Skeletal muscle cell (primary cell): Measurements from ENCODE around the gene VIT.

ENCODE experiments used
- DNase-seq: peaks from one replicate; pipeline ENCODE4 v3.0.0-alpha.2; 2010; ENCODE audit warnings: low read depth
- H3K4me3 ChIP-seq: 2 replicates; pipeline ENCODE4 v1.5.1; 2011; ENCODE audit warnings: low read depth, mild to moderate bottlenecking, control low read depth, low read length, moderate library complexity

Gene VIT

DNA sequence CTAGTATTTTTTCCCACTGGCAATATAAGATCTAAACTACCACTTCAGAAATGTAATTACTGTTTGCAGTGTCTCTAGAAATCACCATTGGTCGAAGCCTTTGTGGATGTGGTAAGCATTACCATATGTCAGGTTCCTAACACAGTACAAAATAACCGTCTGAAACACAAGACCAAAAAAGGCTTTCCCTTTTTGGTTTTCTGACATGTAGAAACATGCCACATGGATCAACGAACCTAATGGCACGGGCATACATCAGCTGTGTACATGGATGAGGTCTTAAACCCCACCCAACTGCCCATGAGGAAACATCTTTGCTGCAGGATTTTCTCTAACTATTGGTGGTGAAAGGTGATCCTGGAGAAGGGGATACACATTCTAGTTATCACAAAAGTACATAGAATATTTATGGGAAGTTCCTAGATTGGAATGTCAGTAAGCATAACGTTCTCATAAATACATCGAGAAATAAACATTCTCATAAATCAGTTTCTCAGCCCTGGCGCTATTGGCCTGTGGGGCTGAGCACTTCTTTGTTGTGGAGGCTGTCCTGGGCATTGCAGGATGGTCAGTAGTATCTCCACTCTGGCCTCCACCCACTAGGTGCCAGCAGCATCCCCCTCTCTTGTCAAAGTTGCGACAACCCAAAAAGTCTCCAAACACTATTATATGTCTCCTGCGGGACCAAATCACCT, 9.0 kb downstream of the VIT start:
- DNase-seq = no peak
- no peak overlapping the region for H3K4me3 ChIP-seq

DNA sequence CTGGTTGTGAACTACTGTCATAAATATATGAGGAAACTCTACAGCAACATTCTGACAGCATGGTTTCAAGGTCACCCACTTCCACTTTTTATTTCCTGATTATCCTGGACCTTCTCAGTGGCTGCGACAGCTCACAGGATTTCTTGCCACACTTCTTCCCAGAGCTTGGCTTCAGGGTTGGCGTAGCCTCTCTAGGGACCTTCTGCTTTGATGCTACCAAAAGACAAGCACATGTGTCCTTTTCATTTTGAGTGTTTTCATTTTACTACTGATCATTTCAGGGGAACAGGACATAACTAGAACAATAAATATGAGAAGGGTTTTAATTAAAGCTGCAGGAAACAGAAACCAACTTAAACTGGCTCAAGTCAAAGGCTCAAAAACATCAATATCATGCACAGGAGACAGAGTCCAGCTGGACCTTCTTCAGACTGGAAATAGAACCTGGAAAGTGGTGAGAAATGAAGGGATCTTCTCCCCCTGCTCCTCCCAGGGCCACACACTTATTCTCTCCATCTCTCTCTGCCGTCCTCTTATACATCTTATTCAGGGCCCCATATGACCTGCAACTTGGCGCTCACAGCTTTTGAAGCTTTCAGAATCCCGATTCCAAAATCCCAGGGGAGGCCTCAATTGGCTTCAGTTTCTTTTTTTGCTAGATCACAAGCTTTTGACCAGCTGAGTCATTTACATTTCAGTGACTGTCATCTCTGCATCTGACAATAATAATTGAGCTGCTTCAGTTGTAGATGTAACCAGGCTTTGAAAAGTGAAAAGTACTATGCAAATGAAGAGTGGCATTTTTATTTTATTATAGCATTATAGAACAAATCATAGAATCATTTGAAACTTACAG, 9.7 kb downstream of the VIT start:
- no peak for DNase-seq
- no peak overlapping the region for H3K4me3 ChIP-seq

DNA sequence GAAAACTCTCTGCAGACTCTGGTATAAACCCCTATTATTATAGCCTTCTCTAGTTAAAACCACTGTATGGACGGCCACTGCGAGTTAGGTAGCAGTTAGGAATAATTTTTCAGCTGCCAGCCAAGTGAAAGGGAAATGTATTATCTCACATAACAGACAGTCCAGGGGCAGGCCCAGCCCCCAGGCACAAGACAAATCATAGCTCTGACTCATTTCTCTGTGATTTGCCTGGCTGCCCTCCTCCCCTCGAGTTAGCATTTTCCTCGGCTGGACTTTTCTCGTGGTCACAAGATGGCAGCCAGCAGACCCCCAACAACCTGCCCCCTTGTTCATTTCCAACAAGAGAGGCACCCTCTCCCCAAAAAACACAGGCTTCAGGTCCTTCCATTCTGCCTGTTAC, 10.5 kb downstream of the VIT start:
- no peak for DNase-seq
- H3K4me3 ChIP-seq = no peak overlapping the region

DNA sequence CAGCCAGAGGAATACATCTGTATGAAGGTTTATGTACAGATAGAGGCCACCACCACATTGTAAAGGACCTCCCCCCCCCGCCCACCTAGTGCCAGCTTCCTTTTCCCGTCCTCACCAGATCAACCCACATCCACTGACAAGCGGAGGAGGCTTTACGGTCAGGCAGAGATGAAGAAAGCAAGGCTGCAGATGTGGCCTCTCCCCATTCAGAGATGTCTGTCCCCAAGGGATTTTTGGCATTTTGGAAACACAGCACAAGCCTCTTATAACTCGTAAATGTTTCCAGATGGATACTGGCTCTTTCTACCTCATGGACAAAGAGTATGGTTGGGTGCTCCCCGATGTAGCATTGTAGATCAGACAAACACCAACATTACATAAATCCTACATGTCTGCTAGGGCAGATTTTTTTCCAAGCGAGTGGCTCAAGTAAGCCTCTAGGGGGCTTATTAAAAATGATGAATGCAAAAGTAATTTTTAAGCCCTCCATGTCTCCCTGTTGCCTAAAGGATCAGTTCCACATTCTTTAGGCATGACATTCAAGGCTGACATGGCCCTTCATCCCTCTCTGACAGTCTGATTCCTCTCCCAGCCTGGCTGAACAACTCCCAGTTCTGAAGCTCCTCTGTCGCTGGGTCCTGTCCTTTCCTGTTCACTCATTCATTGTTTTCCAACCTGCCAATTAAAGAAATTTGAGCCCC, 11.7 kb downstream of the VIT start:
- peak; percentile 61 for DNase-seq
- H3K4me3 ChIP-seq = no peak overlapping the region

DNA sequence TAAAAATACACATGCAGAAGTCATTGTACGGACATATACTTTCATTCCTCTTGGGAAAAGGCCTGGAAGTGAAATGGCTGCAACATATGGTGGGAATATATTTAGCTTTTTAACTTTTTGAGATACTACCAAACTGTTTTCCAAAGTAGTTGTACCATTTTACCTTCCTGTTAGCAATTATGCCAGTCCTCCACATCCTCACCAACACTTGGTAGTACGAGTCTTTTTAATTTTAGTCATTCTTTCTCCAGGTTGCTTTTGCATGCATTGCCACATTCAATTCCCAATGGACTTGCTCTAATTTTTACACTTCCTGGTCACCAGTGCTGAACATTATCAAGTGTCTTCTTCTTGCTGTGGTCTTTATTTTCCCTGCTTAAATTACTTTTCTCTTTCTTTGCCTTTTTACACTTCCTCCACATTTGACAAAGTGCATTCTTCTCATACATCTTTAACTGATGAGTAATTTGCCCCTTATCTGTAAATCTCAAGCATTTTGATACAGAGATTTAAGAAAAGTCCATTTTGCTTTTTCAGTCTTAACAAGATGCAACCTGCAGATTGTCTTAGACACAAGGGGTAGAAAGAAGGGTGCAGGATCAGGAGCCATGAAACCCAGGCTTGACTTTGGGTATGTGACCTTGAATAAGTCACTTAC, 14.5 kb downstream of the VIT start:
- H3K4me3 ChIP-seq = no peak overlapping the region
- DNase-seq = no peak

DNA sequence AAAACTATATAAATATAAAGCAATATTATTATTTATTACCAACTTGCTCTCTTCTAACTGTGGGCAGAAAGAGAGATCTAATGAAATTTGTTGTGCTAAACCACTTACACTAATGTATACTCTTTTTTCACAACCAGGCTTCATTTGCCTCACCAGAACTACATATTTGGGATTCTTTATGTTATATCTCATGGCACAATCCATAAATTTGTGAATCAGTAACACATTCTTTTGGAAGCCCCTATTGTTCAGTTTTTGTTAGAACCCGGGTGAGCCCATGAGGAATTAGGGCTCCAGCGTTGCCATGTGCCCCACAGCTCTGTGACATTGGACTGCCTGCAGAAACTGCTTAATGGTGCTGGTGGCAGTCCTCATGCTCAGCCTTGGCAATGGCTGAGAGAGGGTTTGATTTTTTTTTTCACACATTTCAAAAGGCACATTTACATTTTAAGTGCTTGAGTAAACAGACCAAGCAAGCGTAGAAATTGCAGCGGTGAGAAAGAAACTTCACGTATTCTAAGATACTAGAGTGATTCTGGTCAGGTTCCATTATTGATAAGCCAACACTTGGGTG, 15.3 kb downstream of the VIT start:
- DNase-seq = no peak

DNA sequence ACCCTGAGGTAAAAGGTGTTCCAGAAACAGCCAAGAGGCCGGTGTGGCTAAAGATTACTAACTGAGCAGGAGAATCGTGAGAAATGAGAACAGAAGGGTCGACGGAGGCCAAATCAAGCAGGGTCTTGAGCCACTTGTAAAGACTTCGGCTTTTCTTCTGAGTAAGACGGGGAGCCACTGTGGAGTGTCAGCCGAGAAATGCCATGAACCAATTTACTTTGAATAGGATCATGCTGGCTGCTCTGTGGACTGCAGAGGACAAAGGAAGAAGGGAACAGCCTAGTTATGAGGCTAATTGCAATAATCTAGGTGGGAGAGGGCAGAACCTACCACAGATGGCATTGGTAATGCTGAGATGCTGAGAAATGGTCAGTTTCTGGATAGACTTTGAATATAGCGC, 16.8 kb downstream of the VIT start:
- H3K4me3 ChIP-seq = no peak overlapping the region
- DNase-seq = no peak

More for the DNA sequence above, 15.3 kb downstream of the VIT start:
- H3K4me3 ChIP-seq = no peak overlapping the region

DNA sequence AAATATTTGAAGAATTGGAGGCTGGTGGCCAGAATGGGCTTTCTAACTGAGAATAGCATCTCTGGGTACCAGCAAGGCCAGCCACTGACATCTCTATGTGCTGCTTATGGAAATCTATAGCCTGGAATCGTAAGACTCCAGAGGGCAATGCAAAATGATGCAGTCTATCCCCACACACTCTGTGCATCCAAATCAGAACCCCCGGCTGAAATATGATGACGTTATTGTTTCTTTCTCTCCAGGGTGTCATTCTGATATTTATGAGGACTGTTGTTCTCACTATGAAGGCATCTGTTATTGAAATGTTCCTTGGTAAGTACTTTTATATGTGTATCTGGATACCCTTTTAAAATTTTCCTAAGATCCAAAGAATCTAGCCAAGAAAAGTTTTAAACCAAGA, 19.6 kb downstream of the VIT start:
- no peak overlapping the region for H3K4me3 ChIP-seq
- DNase-seq = no peak

DNA sequence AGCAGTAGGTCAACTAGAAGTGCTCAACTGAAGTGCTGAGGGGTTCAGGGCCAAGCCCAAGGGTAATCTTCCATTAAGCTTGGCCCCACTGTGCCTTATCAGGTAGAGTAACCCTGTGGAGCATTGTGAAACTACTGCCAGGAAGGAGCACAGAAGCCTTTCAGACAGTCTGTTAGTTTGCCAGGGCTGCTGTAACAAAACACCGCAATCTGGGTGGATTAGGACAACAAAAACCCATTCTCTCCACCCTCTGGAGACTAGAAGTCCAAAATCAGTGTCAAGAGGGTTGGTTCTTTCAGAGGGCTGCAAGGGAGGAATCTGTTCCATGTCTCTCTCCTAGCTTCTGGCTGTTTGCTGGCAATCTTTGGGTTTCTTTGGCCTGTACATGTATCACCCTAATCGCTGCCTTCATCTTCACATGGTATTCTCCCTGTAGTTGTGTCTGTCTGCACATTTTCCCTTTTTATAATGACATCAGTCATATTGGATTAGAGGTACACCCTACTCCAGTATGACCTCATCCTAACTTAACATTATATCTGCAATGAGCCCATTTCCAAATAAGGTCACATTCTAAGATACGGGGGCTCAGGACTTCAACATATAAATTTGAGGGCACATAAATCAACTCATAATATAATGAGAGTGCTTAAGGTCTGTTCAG, 21.2 kb downstream of the VIT start:
- H3K4me3 ChIP-seq = no peak overlapping the region
- no peak for DNase-seq

DNA sequence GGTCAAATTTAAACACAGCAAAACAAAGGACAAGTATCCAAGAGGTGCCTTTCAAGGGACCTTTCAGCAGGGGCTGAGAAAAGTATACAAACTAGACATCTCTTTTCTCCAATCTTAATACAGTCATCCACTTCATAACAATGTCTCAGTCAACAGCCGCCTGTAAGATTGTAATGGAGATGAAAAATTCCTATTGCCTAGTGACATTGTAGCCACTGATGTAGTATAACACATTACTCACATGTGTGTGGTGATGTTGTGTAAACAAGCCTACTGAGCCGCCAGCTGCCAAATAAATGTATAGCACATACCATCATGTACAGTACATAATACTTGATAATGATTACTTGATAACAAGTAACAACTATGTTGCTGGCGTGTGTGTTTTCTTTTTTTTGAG, 31.0 kb downstream of the VIT start:
- H3K4me3 ChIP-seq = no peak overlapping the region
- DNase-seq = no peak

DNA sequence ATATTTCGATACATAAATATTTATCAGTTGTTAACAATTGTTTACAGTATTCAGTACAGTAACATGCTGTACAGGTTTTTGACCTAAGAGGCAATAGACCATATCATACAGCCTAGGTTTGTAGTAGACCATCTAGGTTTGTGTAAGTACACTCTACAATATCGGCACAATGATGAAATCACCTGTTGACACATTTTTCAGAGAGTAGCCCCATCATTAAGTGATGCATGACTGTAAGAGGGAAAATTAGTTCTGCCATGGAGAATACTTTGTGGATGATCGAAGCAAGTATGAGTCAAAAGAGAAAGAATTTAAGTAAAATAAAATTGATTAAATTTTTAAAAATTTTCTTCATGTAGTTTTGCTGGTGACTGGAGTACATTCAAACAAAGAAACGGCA, 32.6 kb downstream of the VIT start:
- DNase-seq = no peak
- no peak overlapping the region for H3K4me3 ChIP-seq

DNA sequence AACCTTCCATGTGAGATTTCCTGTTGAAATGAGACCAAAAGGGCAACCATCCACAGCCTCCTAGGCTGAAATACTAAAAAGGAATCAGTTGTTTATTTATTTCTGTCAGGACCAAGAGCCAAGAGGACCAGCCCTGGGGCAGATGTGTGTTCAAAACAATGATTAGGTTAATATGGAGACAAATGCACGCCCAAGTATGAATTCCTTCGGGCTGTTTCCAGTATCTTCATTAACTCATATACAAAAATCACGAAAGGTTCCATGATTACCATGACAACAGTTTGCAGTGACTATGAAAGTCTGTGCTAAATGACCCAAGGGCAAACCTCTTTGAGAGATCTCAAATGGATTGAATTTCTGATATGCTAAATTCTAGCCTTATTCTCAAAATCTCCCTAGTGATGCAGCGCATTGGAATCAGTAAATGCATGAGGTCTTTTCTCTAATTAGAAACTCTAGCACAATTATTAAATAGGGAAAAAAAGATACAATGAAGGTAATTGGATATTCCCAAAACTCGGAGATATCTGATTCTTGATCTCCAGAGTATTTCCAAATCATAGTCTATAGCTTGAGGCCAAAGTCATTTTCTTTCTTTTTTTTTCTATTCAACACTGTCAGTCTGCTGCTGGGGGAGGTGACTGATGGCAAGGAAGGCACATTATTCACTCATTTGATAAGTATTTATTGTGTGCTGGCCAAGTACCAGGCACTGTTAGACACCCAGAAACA, 35.6 kb downstream of the VIT start:
- no peak overlapping the region for H3K4me3 ChIP-seq
- no peak for DNase-seq

DNA sequence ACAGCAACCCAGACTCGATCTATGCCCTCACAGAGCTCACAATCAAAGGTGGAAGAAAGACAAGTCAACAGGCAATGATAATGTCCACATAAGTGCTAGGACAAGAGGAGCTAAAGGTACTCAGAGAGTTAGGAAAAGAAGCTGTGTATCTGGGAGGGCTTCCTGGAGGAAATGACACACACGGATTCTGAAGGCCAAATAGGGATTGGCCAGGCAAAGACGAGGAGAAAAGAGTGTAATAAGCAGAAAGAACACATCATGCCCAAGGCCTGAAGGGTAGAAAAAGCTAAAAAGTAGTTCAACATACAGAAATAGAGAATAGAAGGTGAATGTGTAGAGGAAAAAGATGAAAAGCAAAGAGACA, 36.1 kb downstream of the VIT start:
- H3K4me3 ChIP-seq = no peak overlapping the region
- DNase-seq = no peak

DNA sequence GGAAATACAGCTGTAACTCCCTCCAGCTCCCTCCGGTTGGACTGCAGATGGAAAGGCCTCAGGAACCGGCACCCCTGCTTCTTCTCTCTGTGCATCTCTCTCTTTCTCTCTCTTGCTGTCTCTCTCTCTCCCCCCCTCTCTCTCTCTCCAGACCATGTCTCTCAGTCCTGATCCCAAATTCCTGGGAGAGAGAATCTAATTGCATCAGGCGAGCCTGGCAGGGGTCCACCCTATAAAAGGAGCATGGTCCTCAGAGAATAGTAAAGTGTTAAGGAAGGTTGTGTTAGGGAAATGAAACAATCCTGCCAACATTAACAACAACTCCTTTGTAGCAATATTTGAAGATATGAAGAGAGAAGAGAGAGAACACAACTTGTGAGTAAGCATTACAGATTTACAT, 36.7 kb downstream of the VIT start:
- DNase-seq = no peak
- H3K4me3 ChIP-seq = no peak overlapping the region

DNA sequence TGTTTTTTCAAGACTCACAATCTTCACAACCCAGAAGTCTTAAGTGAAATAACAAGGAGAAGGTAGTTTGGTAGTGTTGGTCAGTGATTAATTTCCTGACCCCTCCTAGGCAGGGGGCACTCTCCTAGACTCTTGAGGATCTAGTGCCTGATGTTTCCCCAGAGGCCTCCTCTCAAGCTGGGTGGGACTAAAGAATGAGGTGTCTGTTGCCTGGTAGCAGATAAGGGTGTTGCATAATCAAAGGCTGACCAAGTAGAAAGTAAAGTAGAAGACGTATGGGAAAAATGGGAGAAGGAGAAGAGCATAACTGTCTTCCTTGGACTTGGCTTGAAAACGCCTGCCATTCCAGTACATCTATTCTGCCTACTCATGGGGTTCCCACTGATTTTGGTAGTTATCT, 37.8 kb downstream of the VIT start:
- no peak overlapping the region for H3K4me3 ChIP-seq
- no peak for DNase-seq

DNA sequence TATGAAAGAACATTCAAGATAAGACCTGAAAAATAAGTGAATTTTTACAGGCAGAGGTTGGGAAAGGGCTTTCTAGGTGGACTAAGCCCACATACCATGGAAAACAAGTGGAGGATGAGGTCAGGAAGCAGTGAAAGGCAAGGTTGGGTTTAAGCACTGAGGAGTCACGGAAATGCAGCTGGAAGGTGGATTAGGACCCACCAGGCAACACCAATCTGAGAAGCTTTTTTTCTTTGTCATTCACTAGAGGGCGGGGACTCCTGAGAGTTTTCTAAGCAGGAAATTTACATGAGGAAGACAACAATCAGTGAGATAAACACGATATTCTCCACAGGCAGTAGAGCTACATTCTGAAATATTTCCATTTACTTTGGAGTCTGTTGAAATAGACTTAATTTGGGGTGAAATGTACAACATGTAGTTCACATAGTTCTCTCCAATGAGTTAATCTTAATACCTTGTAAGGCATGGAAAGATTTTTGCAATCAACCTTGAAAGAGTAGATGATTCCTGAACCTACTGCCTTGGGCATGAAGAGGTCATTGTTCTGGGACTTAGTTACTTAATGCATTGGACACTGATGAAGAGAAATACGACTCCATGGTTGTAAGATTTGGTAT, 40.7 kb downstream of the VIT start:
- no peak for DNase-seq
- H3K4me3 ChIP-seq = no peak overlapping the region

DNA sequence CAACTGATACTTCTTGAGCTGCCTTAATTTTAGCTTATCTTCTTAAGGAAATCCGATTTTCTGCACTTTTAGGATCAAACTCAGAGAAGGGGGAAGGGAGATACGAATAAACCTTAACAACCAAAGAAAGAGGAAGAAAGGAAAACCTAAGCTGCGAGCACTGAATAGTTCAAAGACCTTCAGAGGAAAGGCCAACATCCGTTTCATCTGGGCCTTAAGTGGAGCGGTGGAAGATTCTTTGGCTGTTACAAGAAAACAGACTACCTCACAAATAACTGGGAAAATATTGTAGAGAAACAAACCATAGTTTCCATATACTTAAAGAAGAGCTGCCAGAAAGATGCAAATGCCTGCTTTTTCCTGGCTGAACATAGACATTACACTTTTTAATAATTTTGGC, 43.6 kb downstream of the VIT start:
- DNase-seq = no peak
- no peak overlapping the region for H3K4me3 ChIP-seq

DNA sequence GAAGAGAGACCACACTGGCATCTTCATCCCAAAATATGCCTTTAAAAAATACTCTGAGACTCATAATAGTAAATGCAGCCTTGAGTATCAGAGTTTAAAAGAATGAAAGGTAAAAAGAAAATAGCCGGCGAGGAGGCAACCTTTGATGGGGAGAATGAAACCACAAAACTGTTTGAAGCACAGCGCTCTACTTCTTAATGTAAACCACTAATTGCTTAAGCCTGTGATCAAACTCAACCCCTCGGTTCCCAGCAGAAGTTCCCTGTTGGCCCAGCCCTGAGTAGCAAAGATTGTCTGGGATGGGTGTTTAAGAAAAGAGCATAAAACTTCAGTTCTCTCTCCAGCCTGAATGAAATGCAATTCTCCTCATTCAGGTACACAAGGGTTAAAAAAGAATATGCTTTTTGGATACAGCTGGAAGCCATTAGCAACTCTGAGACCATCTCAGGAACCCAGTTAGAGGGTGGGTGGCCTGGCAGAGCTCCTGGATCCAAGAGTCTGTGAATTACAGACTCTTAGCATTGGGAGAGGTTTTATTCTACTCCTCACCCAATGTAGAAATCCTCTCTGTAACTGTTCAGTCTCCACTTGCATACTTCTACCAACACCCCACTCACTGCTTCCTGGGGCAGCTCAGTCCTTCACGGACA, 44.8 kb downstream of the VIT start:
- no peak for DNase-seq
- H3K4me3 ChIP-seq = no peak overlapping the region
